SK-N-SH (cell line): ENCODE measurements around the gene DNAJB11. TPM values are rescaled to one million over a fixed set of nuclear protein-coding genes. Genes with fewer than 3 reads are reported as not detected.

ENCODE experiments used
- CTCF ChIA-PET: fragments of 300-600, 350-600 bp; formaldehyde crosslinking; extraction: SDS; loops from one replicate; lab custom pipeline; 2021; lab: Yijun Ruan, JAX
- POLR2A ChIA-PET: fragments of 350-600 bp; sonication (Branson Sonifier 250); formaldehyde crosslinking; extraction: SDS; loops from one replicate; lab custom pipeline; 2020; ENCODE audit warnings: antibody characterized with exemption, inconsistent platforms; lab: Yijun Ruan, JAX
- DNase-seq: peaks from one replicate; pipeline ENCODE4 v3.0.0; 2012
- H2AFZ ChIP-seq: fragments of 200-600 bp; sonication (generic); 2 replicates; pipeline ENCODE4 v1.8.1; 2016; ENCODE audit warnings: antibody characterized with exemption, mild to moderate bottlenecking, low read depth
- H3F3A ChIP-seq: fragments of 200-600 bp; sonication (generic); replicated peaks from 2 replicates; pipeline ENCODE3; 2016; ENCODE audit warnings: antibody characterized with exemption, mild to moderate bottlenecking; ENCODE audit not compliant: insufficient read depth
- H3K27ac ChIP-seq, 2 experiments: fragments of 200-500 bp in 1 of 2; fragments of 200-600 bp in 1 of 2; sonication (Bioruptor generic) in 1 of 2; sonication (generic), shearing (Covaris generic) in 1 of 2; 2 replicates each; pipeline versions ENCODE4 v1.5.1 to v1.6.1; 2014 to 2016; ENCODE audit warnings: low read depth in 2 of 2, inconsistent platforms in 1 of 2, low read length in 1 of 2, mild to moderate bottlenecking in 1 of 2, mixed read lengths in 1 of 2
- H3K27me3 ChIP-seq: fragments of 200-600 bp; sonication (generic), shearing (Covaris generic); 2 replicates; pipeline ENCODE4 v1.6.1; 2016; ENCODE audit warnings: mixed run types; ENCODE audit not compliant: insufficient read depth
- H3K36me3 ChIP-seq, 2 experiments: fragments of 200-500 bp in 1 of 2; fragments of 200-600 bp in 1 of 2; sonication (Bioruptor generic) in 1 of 2; sonication (generic) in 1 of 2; replicated peaks in 1 of 2; 2 replicates each; pipeline versions ENCODE3 to v1.5.1; 2014 to 2016; ENCODE audit warnings: low read length in 1 of 2, mild to moderate bottlenecking in 1 of 2; ENCODE audit not compliant: insufficient read depth in 2 of 2, control insufficient read depth in 1 of 2
- H3K4me1 ChIP-seq, 2 experiments: fragments of 200-500 bp in 1 of 2; fragments of 200-600 bp in 1 of 2; sonication (Bioruptor generic) in 1 of 2; sonication (generic), shearing (Covaris generic) in 1 of 2; 2 replicates each; pipeline versions ENCODE4 v1.5.1 to v1.6.1; 2014 to 2016; ENCODE audit warnings: low read depth in 1 of 2, low read length in 1 of 2, mixed run types in 1 of 2; ENCODE audit not compliant: insufficient read depth in 2 of 2, control insufficient read depth in 1 of 2
- H3K4me2 ChIP-seq: fragments of 200-600 bp; sonication (generic), shearing (Covaris generic); 2 replicates; pipeline ENCODE4 v1.6.1; 2017; ENCODE audit warnings: mixed run types
- H3K4me3 ChIP-seq, 2 experiments: fragments of 200-500 bp in 1 of 2; fragments of 200-600 bp in 1 of 2; sonication (Bioruptor generic) in 1 of 2; sonication (generic), shearing (Covaris generic) in 1 of 2; 2 replicates each; pipeline versions ENCODE4 v1.5.1 to v1.8.1; 2014 to 2016; ENCODE audit warnings: low read depth in 2 of 2, inconsistent platforms in 1 of 2, low read length in 1 of 2, mild to moderate bottlenecking in 1 of 2, mixed read lengths in 1 of 2, moderate library complexity in 1 of 2
- H3K79me2 ChIP-seq: fragments of 200-600 bp; sonication (generic); 2 replicates; pipeline ENCODE4 v1.8.1; 2017; ENCODE audit warnings: mild to moderate bottlenecking; ENCODE audit not compliant: insufficient read depth
- H3K9ac ChIP-seq: fragments of 200-600 bp; sonication (generic); 2 replicates; pipeline ENCODE4 v1.6.1; 2017; ENCODE audit warnings: mixed run types
- H3K9me2 ChIP-seq: fragments of 200-600 bp; sonication (generic); 2 replicates; pipeline ENCODE4 v1.6.1; 2017; ENCODE audit warnings: mixed run types
- H3K9me3 ChIP-seq: fragments of 200-600 bp; sonication (generic); 2 replicates; pipeline ENCODE4 v1.6.1; 2017; ENCODE audit warnings: mixed run types, mild to moderate bottlenecking, moderate library complexity
- H4K20me1 ChIP-seq: fragments of 200-600 bp; sonication (generic); 2 replicates; pipeline ENCODE4 v1.6.1; 2017; ENCODE audit warnings: mild to moderate bottlenecking, mixed run types; ENCODE audit not compliant: insufficient read depth
- CHD2 ChIP-seq: fragments of 150-350 bp; IDR thresholded peaks from 2 replicates; pipeline ENCODE4 v1.6.1; 2018; ENCODE audit warnings: low read length; ENCODE audit not compliant: partially characterized antibody
- FOXJ3 ChIP-seq: sonication (generic); formaldehyde crosslinking; IDR thresholded peaks from 2 replicates; pipeline ENCODE4 v1.5.1; 2020; ENCODE audit warnings: mild to moderate bottlenecking, missing genetic modification reagents
- FOXM1 ChIP-seq: IDR thresholded peaks from 2 replicates; pipeline ENCODE4 v1.4.0; 2012; ENCODE audit warnings: low read depth, mild to moderate bottlenecking
- GABPA ChIP-seq: IDR thresholded peaks from 2 replicates; pipeline ENCODE4 v1.4.0; 2012; ENCODE audit warnings: low read depth, mild to moderate bottlenecking
- GATA2 ChIP-seq: sonication (generic); formaldehyde crosslinking; IDR thresholded peaks from 2 replicates; pipeline ENCODE4 v1.5.0; 2020; ENCODE audit warnings: mild to moderate bottlenecking, missing genetic modification reagents
- JUND ChIP-seq: IDR thresholded peaks from 2 replicates; pipeline ENCODE4 v1.4.0; 2012
- MEF2A ChIP-seq: IDR thresholded peaks from 2 replicates; pipeline ENCODE4 v1.4.0; 2012; ENCODE audit warnings: low read depth, borderline replicate concordance
- NFIC ChIP-seq: IDR thresholded peaks from 2 replicates; pipeline ENCODE4 v1.4.0; 2012; ENCODE audit warnings: borderline replicate concordance
- NRF1 ChIP-seq: IDR thresholded peaks from 2 replicates; pipeline ENCODE4 v1.6.1; 2012; ENCODE audit warnings: low read depth, mild to moderate bottlenecking, low read length
- RFX5 ChIP-seq: IDR thresholded peaks from 2 replicates; pipeline ENCODE4 v1.6.1; 2012; ENCODE audit warnings: mild to moderate bottlenecking, improper control_type of control experiment, low read length
- TEAD4 ChIP-seq: IDR thresholded peaks from 2 replicates; pipeline ENCODE4 v1.4.0; 2012; ENCODE audit warnings: mild to moderate bottlenecking, borderline replicate concordance; ENCODE audit not compliant: insufficient read depth
- WGBS: methylation state at CpG from one replicate; pipeline ENCODE4 v1.1.6; 2017; ENCODE audit warnings: low lambda C conversion rate; 5-methylcytosine and 5-hydroxymethylcytosine counted together
- polyA plus RNA-seq, 3 experiments: library from polyadenylated mRNA; depleted of rRNA; stranded (reverse); fragments of >200 nt; gene quantifications; 2 replicates each; pipeline ENCODE4 v1.2.3, GENCODE V29; 2012
- TF ChIP-seq, protein P1 (sequence below): IDR thresholded peaks from 2 replicates; pipeline ENCODE4 v1.4.0; 2012; ENCODE audit warnings: low read depth, borderline replicate concordance
- TF ChIP-seq, protein P2 (sequence below): fragments of 150-350 bp; IDR thresholded peaks from 2 replicates; pipeline ENCODE4 v1.6.1; 2016; ENCODE audit warnings: mild to moderate bottlenecking, low read depth, low read length

DNAJB11 gene
- polyA plus RNA-seq, 1 of the 3 experiments (the other 2 are of a cell fraction) = 33.3 TPM

DNA sequence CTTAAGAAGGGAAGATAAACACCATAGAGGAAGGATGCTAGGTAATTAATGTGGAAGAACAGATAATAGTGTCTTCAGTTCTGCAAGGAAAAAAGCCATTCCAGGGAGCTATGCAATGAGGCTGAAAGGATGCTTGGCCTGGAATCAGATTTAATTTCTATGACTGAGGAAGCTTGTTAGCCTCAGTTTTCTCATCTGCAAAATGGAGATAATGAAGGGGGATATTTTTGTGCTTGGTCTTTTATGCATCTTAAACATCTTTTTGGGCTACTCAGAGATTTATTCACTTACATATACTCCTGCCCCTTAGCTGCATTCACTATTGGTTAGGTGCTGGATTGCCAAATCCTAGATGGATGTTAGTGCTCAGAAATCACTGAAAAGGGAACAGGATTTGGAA lies 16.7 kb downstream of the DNAJB11 start:
- H3K9me3 ChIP-seq = no peaks in the 10 kb centered on the region

DNA sequence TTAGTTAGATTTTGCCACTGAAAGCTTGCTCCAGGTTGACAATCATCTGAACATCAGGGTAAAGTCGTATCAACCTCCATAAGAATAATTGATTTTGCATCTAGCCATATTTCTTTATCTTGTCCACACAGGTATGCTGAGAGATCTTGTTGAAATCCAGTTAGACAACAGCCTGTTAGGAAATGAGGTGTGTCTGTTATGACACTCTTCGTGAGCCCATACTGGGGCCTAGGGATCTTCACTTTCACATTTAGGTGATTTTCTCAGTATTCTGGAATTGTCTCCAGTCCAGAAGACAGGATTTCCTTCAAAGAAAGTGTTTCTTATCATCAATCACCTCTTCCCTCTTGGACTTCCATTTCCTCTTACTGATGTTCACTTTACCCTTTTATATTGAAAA lies 18.1 kb downstream of the DNAJB11 start:
- no peak overlapping the region for H3K4me3 ChIP-seq
- no peak overlapping the region for H3K9ac ChIP-seq
- WGBS = 58% methylated on average over 2 of the region's 2 CpGs
- CTCF ChIA-PET = interaction anchor here (0.9 to 17.4 kb wide), 5 partner anchors 21 to 233 kb away, joined by 3 to 167 read pairs (median 6); partner anchors contain the start of gene AHSG
- no peak for TF ChIP-seq CHD2
- no peak for TF ChIP-seq TEAD4
- no peak for TF ChIP-seq GATA2 (CRISPR knock-in tag)
- TF ChIP-seq, protein P1, sequence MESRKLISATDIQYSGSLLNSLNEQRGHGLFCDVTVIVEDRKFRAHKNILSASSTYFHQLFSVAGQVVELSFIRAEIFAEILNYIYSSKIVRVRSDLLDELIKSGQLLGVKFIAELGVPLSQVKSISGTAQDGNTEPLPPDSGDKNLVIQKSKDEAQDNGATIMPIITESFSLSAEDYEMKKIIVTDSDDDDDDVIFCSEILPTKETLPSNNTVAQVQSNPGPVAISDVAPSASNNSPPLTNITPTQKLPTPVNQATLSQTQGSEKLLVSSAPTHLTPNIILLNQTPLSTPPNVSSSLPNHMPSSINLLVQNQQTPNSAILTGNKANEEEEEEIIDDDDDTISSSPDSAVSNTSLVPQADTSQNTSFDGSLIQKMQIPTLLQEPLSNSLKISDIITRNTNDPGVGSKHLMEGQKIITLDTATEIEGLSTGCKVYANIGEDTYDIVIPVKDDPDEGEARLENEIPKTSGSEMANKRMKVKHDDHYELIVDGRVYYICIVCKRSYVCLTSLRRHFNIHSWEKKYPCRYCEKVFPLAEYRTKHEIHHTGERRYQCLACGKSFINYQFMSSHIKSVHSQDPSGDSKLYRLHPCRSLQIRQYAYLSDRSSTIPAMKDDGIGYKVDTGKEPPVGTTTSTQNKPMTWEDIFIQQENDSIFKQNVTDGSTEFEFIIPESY = no peak
- TF ChIP-seq JUND = no peak
- no peak overlapping the region for H3K4me2 ChIP-seq
- peaks cover 18 to 26% of the 10 kb centered on the region in 2 experiments for H3K36me3 ChIP-seq
- no peaks in the 10 kb centered on the region for H3K27me3 ChIP-seq
- no peaks in the 10 kb centered on the region for H3K9me2 ChIP-seq
- H3K4me1 ChIP-seq = no peaks in the 10 kb centered on the region
- POLR2A ChIA-PET = interaction anchor here (1.4 kb wide), 1 partner anchor 195 kb away, joined by 4 read pairs; no protein-coding TSS in a partner anchor
- H3K27ac ChIP-seq = no peak overlapping the region
- H3K79me2 ChIP-seq = no peaks in the 10 kb centered on the region
- no peak for DNase-seq
- H4K20me1 ChIP-seq = no peaks in the 10 kb centered on the region
- no peak overlapping the region for H2AFZ ChIP-seq
- H3F3A ChIP-seq = no peaks in the 10 kb centered on the region
- H3K9me3 ChIP-seq = no peaks in the 10 kb centered on the region

More for the DNA sequence above, 16.7 kb downstream of the DNAJB11 start:
- no peaks in the 10 kb centered on the region for H3K9me2 ChIP-seq
- no peak for DNase-seq
- H3K79me2 ChIP-seq = no peaks in the 10 kb centered on the region
- H3K4me3 ChIP-seq = no peak overlapping the region
- CTCF ChIA-PET = interaction anchor here (0.8 to 8.2 kb wide), 3 partner anchors 28 to 578 kb away, joined by 6 to 52 read pairs (median 10); partner anchors contain the start of gene AHSG
- peaks cover 18 to 41% of the 10 kb centered on the region in 2 experiments for H3K36me3 ChIP-seq
- H2AFZ ChIP-seq = no peak overlapping the region
- H3K27ac ChIP-seq = no peak overlapping the region
- H3K27me3 ChIP-seq = no peaks in the 10 kb centered on the region
- no peak overlapping the region for H3K9ac ChIP-seq
- H3K4me2 ChIP-seq = no peak overlapping the region
- POLR2A ChIA-PET = interaction anchor here (0.8 to 0.9 kb wide), 2 partner anchors 12 to 17 kb away, joined by 3 read pairs; partner anchors contain the start of gene DNAJB11
- no peaks in the 10 kb centered on the region for H3F3A ChIP-seq
- TF ChIP-seq MEF2A = no peak
- no peak for TF ChIP-seq RFX5
- TF ChIP-seq NRF1 = no peak
- TF ChIP-seq GABPA = no peak
- TF ChIP-seq, protein P1 = no peak
- TF ChIP-seq FOXJ3 (CRISPR knock-in tag) = no peak
- TF ChIP-seq NFIC = no peak
- no peak for TF ChIP-seq TEAD4
- no peak for TF ChIP-seq FOXM1
- TF ChIP-seq, protein P2, sequence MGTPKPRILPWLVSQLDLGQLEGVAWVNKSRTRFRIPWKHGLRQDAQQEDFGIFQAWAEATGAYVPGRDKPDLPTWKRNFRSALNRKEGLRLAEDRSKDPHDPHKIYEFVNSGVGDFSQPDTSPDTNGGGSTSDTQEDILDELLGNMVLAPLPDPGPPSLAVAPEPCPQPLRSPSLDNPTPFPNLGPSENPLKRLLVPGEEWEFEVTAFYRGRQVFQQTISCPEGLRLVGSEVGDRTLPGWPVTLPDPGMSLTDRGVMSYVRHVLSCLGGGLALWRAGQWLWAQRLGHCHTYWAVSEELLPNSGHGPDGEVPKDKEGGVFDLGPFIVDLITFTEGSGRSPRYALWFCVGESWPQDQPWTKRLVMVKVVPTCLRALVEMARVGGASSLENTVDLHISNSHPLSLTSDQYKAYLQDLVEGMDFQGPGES = no peak
- TF ChIP-seq, all 33 proteins: peak for 0
- Histone ChIP-seq H4K20me1 (no peaks in the 10 kb centered on the region), H3K4me1 (no peaks in the 10 kb centered on the region)
